ENCODE results near the gene MIER3.

The MIER3 gene

GRCh38 chr5:56951946-56952691, at the start of gene MIER3:
Gene MIER3 (minus strand): TSS chr5:56952123. CDS start chr5:56952102, 21 bp downstream.
- Histone ChIP-seq H3K36me3 (no peaks in the 10 kb centered on the region), H3K27me3 (no peaks in the 10 kb centered on the region), H3K4me1 (peaks cover 0 to 19% (median 12%) of the 10 kb centered on the region in 4 donors), H3K4me3 (peak within 1 kb of the TSS; percentile 89 to 93), H3K27ac (peak within 1 kb of the TSS; percentile 77 to 89), H3K9me3 (no peaks in the 10 kb centered on the region)
- intact Hi-C loops (cut with DNase I; ENCODE audit: low total_unique reads) = loop anchor here (5.0 to 10.0 kb wide), 2 partner anchors 45 to 263 kb away; partner anchors contain the start of gene SETD9
- DNase-seq = peak; percentile 58 to 86
- TF ChIP-seq, protein P1, sequence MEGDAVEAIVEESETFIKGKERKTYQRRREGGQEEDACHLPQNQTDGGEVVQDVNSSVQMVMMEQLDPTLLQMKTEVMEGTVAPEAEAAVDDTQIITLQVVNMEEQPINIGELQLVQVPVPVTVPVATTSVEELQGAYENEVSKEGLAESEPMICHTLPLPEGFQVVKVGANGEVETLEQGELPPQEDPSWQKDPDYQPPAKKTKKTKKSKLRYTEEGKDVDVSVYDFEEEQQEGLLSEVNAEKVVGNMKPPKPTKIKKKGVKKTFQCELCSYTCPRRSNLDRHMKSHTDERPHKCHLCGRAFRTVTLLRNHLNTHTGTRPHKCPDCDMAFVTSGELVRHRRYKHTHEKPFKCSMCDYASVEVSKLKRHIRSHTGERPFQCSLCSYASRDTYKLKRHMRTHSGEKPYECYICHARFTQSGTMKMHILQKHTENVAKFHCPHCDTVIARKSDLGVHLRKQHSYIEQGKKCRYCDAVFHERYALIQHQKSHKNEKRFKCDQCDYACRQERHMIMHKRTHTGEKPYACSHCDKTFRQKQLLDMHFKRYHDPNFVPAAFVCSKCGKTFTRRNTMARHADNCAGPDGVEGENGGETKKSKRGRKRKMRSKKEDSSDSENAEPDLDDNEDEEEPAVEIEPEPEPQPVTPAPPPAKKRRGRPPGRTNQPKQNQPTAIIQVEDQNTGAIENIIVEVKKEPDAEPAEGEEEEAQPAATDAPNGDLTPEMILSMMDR (IDR thresholded peaks at IDR 0.05) = no peak

DNA sequence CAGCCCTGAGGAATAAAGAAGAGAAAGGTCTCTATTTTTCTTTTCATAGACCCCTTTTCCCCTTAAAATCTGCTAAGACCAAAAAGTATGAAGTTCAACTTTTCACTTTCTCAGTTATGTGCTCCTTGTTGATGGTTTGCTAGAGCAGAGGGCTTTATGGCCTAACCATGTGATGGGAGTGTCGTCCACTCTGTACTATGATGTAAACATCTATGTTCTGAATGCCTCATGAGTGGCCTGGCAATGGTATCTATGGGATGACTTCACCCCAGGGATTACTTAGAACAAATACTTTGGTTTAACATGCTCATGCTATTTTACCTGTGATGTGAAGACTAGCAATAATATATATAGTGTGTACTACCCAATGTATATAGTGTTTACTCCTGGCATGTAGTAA, 43.7 kb upstream of the MIER3 start:
- intact Hi-C loops (cut with DNase I; ENCODE audit: low total_unique reads) = no loop called here
- H3K9me3 ChIP-seq = no peaks in the 10 kb centered on the region
- H3K27ac ChIP-seq = no peak overlapping the region
- H3K27me3 ChIP-seq = peaks cover 0 to 4% of the 10 kb centered on the region in 2 donors
- no peak for DNase-seq
- H3K4me1 ChIP-seq = no peaks in the 10 kb centered on the region
- H3K4me3 ChIP-seq = no peak overlapping the region
- TF ChIP-seq, protein P1 (IDR thresholded peaks at IDR 0.05) = no peak
- no peaks in the 10 kb centered on the region for H3K36me3 ChIP-seq

- peaks cover 0 to 4% of the 10 kb centered on the region in 2 donors for H3K27me3 ChIP-seq
- TF ChIP-seq, protein P1 (IDR thresholded peaks at IDR 0.05) = no peak
- no peak for DNase-seq
- no peaks in the 10 kb centered on the region for H3K36me3 ChIP-seq
- no peak overlapping the region for H3K27ac ChIP-seq
- no peaks in the 10 kb centered on the region for H3K4me1 ChIP-seq
- no peak overlapping the region for H3K4me3 ChIP-seq
- no peaks in the 10 kb centered on the region for H3K9me3 ChIP-seq
- intact Hi-C loops (cut with DNase I; ENCODE audit: low total_unique reads) = no loop called here
Observed at GRCh38 chr5:56993241-56993640, 41.3 kb upstream of the MIER3 start.

DNA sequence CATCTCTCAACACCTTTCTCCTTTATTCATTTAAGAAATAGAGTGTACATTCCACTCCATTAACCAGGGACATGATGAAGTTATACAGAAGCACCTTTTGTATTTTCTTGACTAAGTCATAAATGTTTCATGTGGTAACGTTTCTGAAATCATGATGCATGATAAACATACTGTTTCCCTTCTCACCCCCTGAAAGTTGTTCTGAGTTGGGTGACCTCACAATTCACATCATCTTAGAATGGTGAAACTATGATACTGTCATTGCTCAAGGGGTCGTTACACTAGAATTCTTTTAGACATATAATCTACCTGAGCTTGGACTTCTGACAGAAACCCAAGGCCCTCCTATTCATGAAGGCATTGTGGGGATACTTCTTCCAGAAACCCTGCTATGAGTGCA, 37.8 kb upstream of the MIER3 start:
- peaks cover 0 to 4% of the 10 kb centered on the region in 2 donors for H3K27me3 ChIP-seq
- no peaks in the 10 kb centered on the region for H3K36me3 ChIP-seq
- H3K4me1 ChIP-seq = no peaks in the 10 kb centered on the region
- no peak overlapping the region for H3K27ac ChIP-seq
- intact Hi-C loops (cut with DNase I; ENCODE audit: low total_unique reads) = no loop called here
- no peak for DNase-seq
- TF ChIP-seq, protein P1 (IDR thresholded peaks at IDR 0.05) = no peak
- H3K9me3 ChIP-seq = no peaks in the 10 kb centered on the region
- H3K4me3 ChIP-seq = no peak overlapping the region

DNA sequence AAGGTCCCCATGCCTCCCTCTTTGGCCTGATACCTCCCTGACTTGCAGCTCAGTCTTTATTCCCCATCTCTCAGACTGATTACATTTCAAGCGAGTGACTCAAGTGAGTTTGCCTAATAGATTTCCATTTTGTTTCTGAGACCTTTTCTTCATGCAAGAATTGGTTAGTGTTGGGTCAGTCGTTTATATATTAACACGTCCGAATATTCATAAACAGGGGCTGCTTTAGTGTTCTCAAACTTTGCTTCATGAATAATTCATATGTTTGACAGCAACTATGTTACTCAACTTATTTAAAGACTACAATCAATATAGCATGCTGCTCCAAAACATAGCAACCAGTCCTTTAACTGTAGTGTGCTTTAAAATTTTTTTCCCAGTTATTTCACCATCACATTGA, 36.6 kb upstream of the MIER3 start:
- H3K27ac ChIP-seq = no peak overlapping the region
- no peaks in the 10 kb centered on the region for H3K4me1 ChIP-seq

More for the DNA sequence above, 36.6 kb upstream of the MIER3 start:
- Histone ChIP-seq H3K9me3 (no peaks in the 10 kb centered on the region), H3K27me3 (no peaks in the 10 kb centered on the region), H3K4me3 (no peak overlapping the region), H3K36me3 (no peaks in the 10 kb centered on the region)
- DNase-seq = no peak
- TF ChIP-seq, protein P1 (IDR thresholded peaks at IDR 0.05) = no peak
- intact Hi-C loops (cut with DNase I; ENCODE audit: low total_unique reads) = no loop called here
